ENCODE data around the gene METAP2. TPM values are rescaled to one million over a fixed set of nuclear protein-coding genes. Genes with fewer than 3 reads are reported as not detected.
A peak's percentile ranks its signal among the peaks of the same experiment; 100 is the strongest.

Gene METAP2
- total and polyA plus RNA-seq, 2 experiments from 2014 or later, result 111 to 159 TPM

DNA sequence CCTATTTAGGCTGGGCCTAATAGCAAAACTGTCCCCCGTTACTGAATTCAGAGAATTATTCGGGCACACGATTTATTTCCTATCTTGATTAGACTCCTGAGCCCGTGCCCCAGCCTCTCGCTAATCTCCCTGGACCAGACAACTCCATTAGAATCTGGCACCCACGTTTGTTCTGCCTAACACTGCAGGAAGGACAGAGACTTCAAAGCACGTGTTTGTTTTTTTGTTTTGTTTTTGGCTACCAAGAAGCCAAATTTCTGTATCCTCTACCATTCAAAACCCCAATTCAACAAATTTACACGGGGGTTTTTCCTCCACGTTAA lies 72.5 kb downstream of the METAP2 start (continued):
- TF ChIP-seq, protein P1, sequence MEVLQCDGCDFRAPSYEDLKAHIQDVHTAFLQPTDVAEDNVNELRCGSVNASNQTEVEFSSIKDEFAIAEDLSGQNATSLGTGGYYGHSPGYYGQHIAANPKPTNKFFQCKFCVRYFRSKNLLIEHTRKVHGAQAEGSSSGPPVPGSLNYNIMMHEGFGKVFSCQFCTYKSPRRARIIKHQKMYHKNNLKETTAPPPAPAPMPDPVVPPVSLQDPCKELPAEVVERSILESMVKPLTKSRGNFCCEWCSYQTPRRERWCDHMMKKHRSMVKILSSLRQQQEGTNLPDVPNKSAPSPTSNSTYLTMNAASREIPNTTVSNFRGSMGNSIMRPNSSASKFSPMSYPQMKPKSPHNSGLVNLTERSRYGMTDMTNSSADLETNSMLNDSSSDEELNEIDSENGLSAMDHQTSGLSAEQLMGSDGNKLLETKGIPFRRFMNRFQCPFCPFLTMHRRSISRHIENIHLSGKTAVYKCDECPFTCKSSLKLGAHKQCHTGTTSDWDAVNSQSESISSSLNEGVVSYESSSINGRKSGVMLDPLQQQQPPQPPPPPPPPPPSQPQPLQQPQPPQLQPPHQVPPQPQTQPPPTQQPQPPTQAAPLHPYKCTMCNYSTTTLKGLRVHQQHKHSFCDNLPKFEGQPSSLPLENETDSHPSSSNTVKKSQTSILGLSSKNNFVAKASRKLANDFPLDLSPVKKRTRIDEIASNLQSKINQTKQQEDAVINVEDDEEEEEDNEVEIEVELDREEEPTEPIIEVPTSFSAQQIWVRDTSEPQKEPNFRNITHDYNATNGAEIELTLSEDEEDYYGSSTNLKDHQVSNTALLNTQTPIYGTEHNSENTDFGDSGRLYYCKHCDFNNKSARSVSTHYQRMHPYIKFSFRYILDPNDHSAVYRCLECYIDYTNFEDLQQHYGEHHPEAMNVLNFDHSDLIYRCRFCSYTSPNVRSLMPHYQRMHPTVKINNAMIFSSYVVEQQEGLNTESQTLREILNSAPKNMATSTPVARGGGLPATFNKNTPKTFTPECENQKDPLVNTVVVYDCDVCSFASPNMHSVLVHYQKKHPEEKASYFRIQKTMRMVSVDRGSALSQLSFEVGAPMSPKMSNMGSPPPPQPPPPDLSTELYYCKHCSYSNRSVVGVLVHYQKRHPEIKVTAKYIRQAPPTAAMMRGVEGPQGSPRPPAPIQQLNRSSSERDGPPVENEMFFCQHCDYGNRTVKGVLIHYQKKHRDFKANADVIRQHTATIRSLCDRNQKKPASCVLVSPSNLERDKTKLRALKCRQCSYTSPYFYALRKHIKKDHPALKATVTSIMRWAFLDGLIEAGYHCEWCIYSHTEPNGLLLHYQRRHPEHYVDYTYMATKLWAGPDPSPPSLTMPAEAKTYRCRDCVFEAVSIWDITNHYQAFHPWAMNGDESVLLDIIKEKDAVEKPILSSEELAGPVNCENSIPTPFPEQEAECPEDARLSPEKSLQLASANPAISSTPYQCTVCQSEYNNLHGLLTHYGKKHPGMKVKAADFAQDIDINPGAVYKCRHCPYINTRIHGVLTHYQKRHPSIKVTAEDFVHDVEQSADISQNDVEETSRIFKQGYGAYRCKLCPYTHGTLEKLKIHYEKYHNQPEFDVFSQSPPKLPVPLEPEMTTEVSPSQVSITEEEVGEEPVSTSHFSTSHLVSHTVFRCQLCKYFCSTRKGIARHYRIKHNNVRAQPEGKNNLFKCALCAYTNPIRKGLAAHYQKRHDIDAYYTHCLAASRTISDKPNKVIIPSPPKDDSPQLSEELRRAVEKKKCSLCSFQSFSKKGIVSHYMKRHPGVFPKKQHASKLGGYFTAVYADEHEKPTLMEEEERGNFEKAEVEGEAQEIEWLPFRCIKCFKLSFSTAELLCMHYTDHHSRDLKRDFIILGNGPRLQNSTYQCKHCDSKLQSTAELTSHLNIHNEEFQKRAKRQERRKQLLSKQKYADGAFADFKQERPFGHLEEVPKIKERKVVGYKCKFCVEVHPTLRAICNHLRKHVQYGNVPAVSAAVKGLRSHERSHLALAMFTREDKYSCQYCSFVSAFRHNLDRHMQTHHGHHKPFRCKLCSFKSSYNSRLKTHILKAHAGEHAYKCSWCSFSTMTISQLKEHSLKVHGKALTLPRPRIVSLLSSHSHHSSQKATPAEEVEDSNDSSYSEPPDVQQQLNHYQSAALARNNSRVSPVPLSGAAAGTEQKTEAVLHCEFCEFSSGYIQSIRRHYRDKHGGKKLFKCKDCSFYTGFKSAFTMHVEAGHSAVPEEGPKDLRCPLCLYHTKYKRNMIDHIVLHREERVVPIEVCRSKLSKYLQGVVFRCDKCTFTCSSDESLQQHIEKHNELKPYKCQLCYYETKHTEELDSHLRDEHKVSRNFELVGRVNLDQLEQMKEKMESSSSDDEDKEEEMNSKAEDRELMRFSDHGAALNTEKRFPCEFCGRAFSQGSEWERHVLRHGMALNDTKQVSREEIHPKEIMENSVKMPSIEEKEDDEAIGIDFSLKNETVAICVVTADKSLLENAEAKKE (CRISPR knock-in tag; IDR thresholded peaks at IDR 0.05), result no peak

- no peak overlapping the region for H2AFZ ChIP-seq
- DNase-seq (ENCODE audit: low spot score), result peak; percentile 78
- peak; percentile 5 for ATAC-seq
- TF ChIP-seq JUNB (IDR thresholded peaks at IDR 0.05; ENCODE audit: unreplicated experiment), result no peak
- TF ChIP-seq, protein P2, sequence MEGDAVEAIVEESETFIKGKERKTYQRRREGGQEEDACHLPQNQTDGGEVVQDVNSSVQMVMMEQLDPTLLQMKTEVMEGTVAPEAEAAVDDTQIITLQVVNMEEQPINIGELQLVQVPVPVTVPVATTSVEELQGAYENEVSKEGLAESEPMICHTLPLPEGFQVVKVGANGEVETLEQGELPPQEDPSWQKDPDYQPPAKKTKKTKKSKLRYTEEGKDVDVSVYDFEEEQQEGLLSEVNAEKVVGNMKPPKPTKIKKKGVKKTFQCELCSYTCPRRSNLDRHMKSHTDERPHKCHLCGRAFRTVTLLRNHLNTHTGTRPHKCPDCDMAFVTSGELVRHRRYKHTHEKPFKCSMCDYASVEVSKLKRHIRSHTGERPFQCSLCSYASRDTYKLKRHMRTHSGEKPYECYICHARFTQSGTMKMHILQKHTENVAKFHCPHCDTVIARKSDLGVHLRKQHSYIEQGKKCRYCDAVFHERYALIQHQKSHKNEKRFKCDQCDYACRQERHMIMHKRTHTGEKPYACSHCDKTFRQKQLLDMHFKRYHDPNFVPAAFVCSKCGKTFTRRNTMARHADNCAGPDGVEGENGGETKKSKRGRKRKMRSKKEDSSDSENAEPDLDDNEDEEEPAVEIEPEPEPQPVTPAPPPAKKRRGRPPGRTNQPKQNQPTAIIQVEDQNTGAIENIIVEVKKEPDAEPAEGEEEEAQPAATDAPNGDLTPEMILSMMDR (conservative IDR thresholded peaks at IDR 0.05; ENCODE audit: low read depth in 2 of 2), result no peak
- TF ChIP-seq NANOG (IDR thresholded peaks at IDR 0.05; ENCODE audit: borderline replicate concordance), result peak; percentile 50; the same call in 1 of the 2 replicates
- peak; percentile 47; the same call in 1 of the 2 replicates for TF ChIP-seq POLR2AphosphoS5 (IDR thresholded peaks at IDR 0.05; ENCODE audit: low read depth)
- no peak for TF ChIP-seq EZH2phosphoT487 (IDR thresholded peaks at IDR 0.05; ENCODE audit: unreplicated experiment)
- TF ChIP-seq, protein P3, sequence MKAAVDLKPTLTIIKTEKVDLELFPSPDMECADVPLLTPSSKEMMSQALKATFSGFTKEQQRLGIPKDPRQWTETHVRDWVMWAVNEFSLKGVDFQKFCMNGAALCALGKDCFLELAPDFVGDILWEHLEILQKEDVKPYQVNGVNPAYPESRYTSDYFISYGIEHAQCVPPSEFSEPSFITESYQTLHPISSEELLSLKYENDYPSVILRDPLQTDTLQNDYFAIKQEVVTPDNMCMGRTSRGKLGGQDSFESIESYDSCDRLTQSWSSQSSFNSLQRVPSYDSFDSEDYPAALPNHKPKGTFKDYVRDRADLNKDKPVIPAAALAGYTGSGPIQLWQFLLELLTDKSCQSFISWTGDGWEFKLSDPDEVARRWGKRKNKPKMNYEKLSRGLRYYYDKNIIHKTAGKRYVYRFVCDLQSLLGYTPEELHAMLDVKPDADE (IDR thresholded peaks at IDR 0.05), result 0 out of 2 replicates have a peak, but pooled peaks have one; percentile 14
- no peak for TF ChIP-seq STAT1 (IDR thresholded peaks at IDR 0.05; ENCODE audit: unreplicated experiment)
Observed at GRCh38 chr12:95547522-95548055, 73.6 kb downstream of the METAP2 start.

More at GRCh38 chr12:95547522-95548055, 73.6 kb downstream of the METAP2 start:
- peak overlapping the region; percentile 100 for H3K4me3 Mint-ChIP-seq
- H3K36me3 Mint-ChIP-seq (ENCODE audit: low read depth), result peaks cover 59% of the 10 kb centered on the region
- peak overlapping the region; percentile 81 for H3K4me2 ChIP-seq
- no peaks in the 10 kb centered on the region for H3K36me3 ChIP-seq (ENCODE audit: insufficient read depth)
- no peaks in the 10 kb centered on the region; the same call in 1 of the 2 replicates for H4K20me1 ChIP-seq (replicated peaks; ENCODE audit: insufficient read depth)
- H3K9me3 Mint-ChIP-seq, result peaks cover 11% of the 10 kb centered on the region; the same call in 2 of the 3 replicates
- peak overlapping the region; percentile 87 for H3K27ac ChIP-seq (ENCODE audit: low read depth)
- H3F3A ChIP-seq (replicated peaks; ENCODE audit: low read depth), result peaks cover 7% of the 10 kb centered on the region; the same call in 1 of the 2 replicates
- H3K79me2 ChIP-seq (replicated peaks; ENCODE audit: insufficient read depth), result peaks cover 87% of the 10 kb centered on the region
- no peaks in the 10 kb centered on the region for H3K27me3 ChIP-seq (ENCODE audit: insufficient read depth)
- peaks cover 19% of the 10 kb centered on the region for H3K4me1 ChIP-seq (ENCODE audit: insufficient read depth)
- H3K27me3 Mint-ChIP-seq (ENCODE audit: insufficient read depth, low read depth, poor library complexity), result peaks cover 24% of the 10 kb centered on the region
- no peaks in the 10 kb centered on the region for H3K9me2 ChIP-seq (ENCODE audit: insufficient read depth)
- H3K27ac Mint-ChIP-seq, result peak overlapping the region; percentile 93
- H3K4me1 Mint-ChIP-seq, result peaks cover 24% of the 10 kb centered on the region
- peak overlapping the region; percentile 84 for H3K4me3 ChIP-seq

All from GM23338 (cell line).